Progenitor cell of endocrine pancreas (in vitro differentiated cells): Measurements from ENCODE around the gene CFAP74. TPM values are rescaled to one million over a fixed set of nuclear protein-coding genes. Genes with fewer than 3 reads are reported as not detected.

Experiments used
- DNase-seq: peaks from one replicate; pipeline ENCODE4 v3.0.0; 2021; ENCODE audit warnings: low spot score; ENCODE audit not compliant: unreplicated experiment
- H3K27ac Mint-ChIP-seq: 2 replicates; pipeline ENCODE4 v1.8.0; 2021; ENCODE audit warnings: mild to moderate bottlenecking, moderate library complexity, mixed read lengths
- H3K27me3 Mint-ChIP-seq: 2 replicates; pipeline ENCODE4 v1.8.0; 2021; ENCODE audit warnings: mixed read lengths
- H3K36me3 Mint-ChIP-seq: 2 replicates; pipeline ENCODE4 v1.8.0; 2022; ENCODE audit warnings: mixed read lengths; ENCODE audit not compliant: insufficient read depth
- H3K4me1 Mint-ChIP-seq: 2 replicates; pipeline ENCODE4 v1.8.0; 2021; ENCODE audit warnings: low read depth, mixed read lengths
- H3K4me3 Mint-ChIP-seq: 2 replicates; pipeline ENCODE4 v1.8.0; 2021; ENCODE audit warnings: low read depth, mild to moderate bottlenecking, moderate library complexity, mixed read lengths
- H3K9me3 Mint-ChIP-seq: 2 replicates; pipeline ENCODE4 v1.8.0; 2021; ENCODE audit warnings: low read depth, mixed read lengths
- CTCF ChIP-seq: fragments of 200-600 bp; sonication (generic); IDR thresholded peaks from one replicate; pipeline ENCODE4 v1.5.0; 2021; ENCODE audit warnings: antibody characterized with exemption, mild to moderate bottlenecking; ENCODE audit not compliant: unreplicated experiment
- total RNA-seq: library from RNA; stranded (reverse); gene quantifications from 2 replicates; pipeline ENCODE4 v1.2.1, GENCODE V29; 2021

Gene CFAP74
- total RNA-seq, 1 donor from 2014 or later: 0.93 TPM

- Mint-ChIP-seq H3K36me3 (no peaks in the 10 kb centered on the region), H3K4me1 (peaks cover 1% of the 10 kb centered on the region), H3K9me3 (no peaks in the 10 kb centered on the region), H3K4me3 (no peak overlapping the region), H3K27me3 (peaks cover 28% of the 10 kb centered on the region), H3K27ac (no peak overlapping the region)
- no peak for TF ChIP-seq CTCF
- no peak for DNase-seq
Observed at GRCh38 chr1:1960480-1961196, 42.9 kb downstream of the CFAP74 start.

DNA sequence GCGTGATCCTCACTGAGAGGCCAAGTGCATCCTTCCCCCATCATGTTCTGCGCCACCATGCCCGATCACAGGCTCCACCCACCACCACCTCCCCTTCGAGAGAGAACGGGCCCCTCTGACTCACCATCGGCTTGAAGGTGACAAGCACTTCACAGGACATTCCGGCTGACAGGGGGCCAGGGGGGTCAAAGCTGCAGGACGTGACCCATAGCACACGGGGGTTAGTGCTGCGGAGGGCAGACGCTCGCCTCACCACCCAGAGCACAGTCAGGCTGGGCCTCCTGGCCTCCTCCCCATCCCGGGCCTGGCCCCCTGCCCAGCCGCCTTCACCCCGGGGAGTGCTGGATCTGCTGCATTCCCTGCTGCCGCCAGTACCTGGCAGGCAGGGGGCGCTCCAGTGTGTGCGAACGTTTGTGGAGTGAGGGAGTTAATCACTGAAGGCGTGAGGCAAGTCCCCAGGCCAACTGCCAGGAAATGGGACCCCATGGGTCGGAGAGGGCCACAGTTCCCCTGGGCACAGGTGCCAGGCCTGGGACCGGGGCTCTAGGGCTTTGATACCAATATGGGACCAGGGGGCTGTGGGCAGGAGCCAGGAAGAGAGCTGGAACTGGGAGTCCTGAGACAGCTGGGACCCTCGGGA lies 43.6 kb downstream of the CFAP74 start:
- no peaks in the 10 kb centered on the region for H3K9me3 Mint-ChIP-seq
- TF ChIP-seq CTCF: peak; percentile 91
- H3K36me3 Mint-ChIP-seq: no peaks in the 10 kb centered on the region
- DNase-seq: peak; percentile 80
- peaks cover 1% of the 10 kb centered on the region for H3K4me1 Mint-ChIP-seq
- no peak overlapping the region for H3K27ac Mint-ChIP-seq
- H3K27me3 Mint-ChIP-seq: peaks cover 29% of the 10 kb centered on the region
- no peak overlapping the region for H3K4me3 Mint-ChIP-seq

- DNase-seq: no peak
- no peak overlapping the region for H3K27ac Mint-ChIP-seq
- H3K27me3 Mint-ChIP-seq: peaks cover 30% of the 10 kb centered on the region
- no peaks in the 10 kb centered on the region for H3K36me3 Mint-ChIP-seq
- H3K9me3 Mint-ChIP-seq: no peaks in the 10 kb centered on the region
- TF ChIP-seq CTCF: no peak
- no peak overlapping the region for H3K4me3 Mint-ChIP-seq
- peaks cover 1% of the 10 kb centered on the region for H3K4me1 Mint-ChIP-seq
Observed at GRCh38 chr1:1959459-1959839, 44.1 kb downstream of the CFAP74 start.

- Mint-ChIP-seq H3K36me3 (no peaks in the 10 kb centered on the region), H3K4me1 (peaks cover 1% of the 10 kb centered on the region), H3K4me3 (no peak overlapping the region), H3K27me3 (peaks cover 34% of the 10 kb centered on the region), H3K9me3 (no peaks in the 10 kb centered on the region), H3K27ac (no peak overlapping the region)
- no peak for DNase-seq
- TF ChIP-seq CTCF: no peak
Observed at GRCh38 chr1:1958071-1958541, 45.5 kb downstream of the CFAP74 start.

DNA sequence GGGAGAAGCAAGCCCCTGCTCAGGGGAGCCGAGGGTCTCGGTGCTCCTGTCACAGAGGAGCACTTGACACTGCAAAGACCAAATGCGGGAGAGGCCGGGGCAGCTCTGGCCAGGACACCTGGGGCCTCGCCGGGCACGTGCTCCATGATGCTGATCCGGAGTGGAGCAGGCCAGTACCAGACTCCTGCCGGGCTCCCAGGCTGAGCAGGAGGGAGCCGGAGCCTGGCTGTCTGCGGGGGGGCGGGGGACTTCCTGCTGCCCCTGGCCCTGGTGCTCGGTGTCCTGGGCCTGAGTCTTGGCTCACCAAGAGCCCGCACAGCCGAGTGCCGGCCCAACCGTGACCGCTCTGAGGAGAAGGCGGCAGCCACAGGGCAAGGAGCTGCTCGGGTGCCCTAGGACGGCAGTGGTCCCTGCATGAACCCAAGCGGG lies 46.0 kb downstream of the CFAP74 start:
- H3K4me3 Mint-ChIP-seq: no peak overlapping the region
- H3K36me3 Mint-ChIP-seq: no peaks in the 10 kb centered on the region
- peaks cover 32% of the 10 kb centered on the region for H3K27me3 Mint-ChIP-seq
- no peak for TF ChIP-seq CTCF
- H3K9me3 Mint-ChIP-seq: no peaks in the 10 kb centered on the region
- H3K27ac Mint-ChIP-seq: no peak overlapping the region
- DNase-seq: no peak
- peaks cover 1% of the 10 kb centered on the region for H3K4me1 Mint-ChIP-seq
